Gastrocnemius medialis (tissue), 4 donors: ENCODE results near the gene RTKN2.

Experiments
- CTCF ChIP-seq, 5 experiments: fragments of 450-650 bp in 3 of 5; fragments of 200-600 bp in 2 of 5; sonication (generic) in 2 of 5; IDR thresholded peaks in 4 of 5; conservative IDR thresholded peaks in 1 of 5; 1 replicate in 4 of 5; 2 replicates in 1 of 5; pipeline ENCODE4 v1.5.1; 2016 to 2019; ENCODE audit warnings: antibody characterized with exemption in 5 of 5, mild to moderate bottlenecking in 3 of 5, moderate library complexity in 3 of 5
- POLR2A ChIP-seq, 2 donors: fragments of 450-650 bp; IDR thresholded peaks; one replicate each; pipeline ENCODE4 v1.6.1; 2017; ENCODE audit warnings: antibody characterized with exemption in 2 of 2, mild to moderate bottlenecking in 2 of 2, moderate library complexity in 2 of 2

- TF ChIP-seq CTCF (IDR thresholded peaks at IDR 0.05 in 4 of 5, conservative IDR thresholded peaks at IDR 0.05 in 1 of 5) (no peak), POLR2A (IDR thresholded peaks at IDR 0.05) (no peak)
Observed at GRCh38 chr10:62284221-62284620, 15.6 kb upstream of the RTKN2 start.
